Measurements from ENCODE around the gene MINDY4.

DNA sequence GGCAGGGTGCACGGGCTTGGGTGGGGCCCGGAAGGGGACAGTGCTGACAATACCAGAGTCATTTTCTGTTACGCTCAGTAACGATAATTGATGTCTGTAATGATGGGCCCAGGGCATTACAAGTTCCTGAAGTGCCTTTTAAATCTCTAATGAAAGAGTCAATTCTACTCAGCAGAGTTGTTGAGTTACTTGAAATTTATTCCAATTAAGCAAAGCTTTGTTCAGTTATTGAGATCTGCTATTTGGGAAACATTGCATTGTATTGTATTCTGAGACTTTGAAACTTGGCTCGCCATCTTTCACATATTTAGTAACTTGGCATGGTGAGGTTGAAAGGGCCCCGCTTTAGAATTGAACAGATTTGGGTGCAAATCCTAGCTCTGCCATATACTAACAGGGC lies 34.7 kb downstream of the MINDY4 start:
- no peak for TF ChIP-seq CTCF (IDR thresholded peaks at IDR 0.05; ENCODE audit: low read depth, low read length, missing input control)
- no peak for TF ChIP-seq RAD21 (IDR thresholded peaks at IDR 0.05)
- no peak for TF ChIP-seq FOXA1 (IDR thresholded peaks at IDR 0.05)
- no peak for TF ChIP-seq GABPA (IDR thresholded peaks at IDR 0.05 in 1 of 2, conservative IDR thresholded peaks at IDR 0.05 in 1 of 2)
- no peak for TF ChIP-seq YY1 (IDR thresholded peaks at IDR 0.05)
- no peak for TF ChIP-seq JUND (IDR thresholded peaks at IDR 0.05)
- no peak for TF ChIP-seq TAF1 (conservative IDR thresholded peaks at IDR 0.05)
- TF ChIP-seq, protein P1, sequence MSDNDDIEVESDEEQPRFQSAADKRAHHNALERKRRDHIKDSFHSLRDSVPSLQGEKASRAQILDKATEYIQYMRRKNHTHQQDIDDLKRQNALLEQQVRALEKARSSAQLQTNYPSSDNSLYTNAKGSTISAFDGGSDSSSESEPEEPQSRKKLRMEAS (IDR thresholded peaks at IDR 0.05) = no peak
- TF ChIP-seq, protein P2, sequence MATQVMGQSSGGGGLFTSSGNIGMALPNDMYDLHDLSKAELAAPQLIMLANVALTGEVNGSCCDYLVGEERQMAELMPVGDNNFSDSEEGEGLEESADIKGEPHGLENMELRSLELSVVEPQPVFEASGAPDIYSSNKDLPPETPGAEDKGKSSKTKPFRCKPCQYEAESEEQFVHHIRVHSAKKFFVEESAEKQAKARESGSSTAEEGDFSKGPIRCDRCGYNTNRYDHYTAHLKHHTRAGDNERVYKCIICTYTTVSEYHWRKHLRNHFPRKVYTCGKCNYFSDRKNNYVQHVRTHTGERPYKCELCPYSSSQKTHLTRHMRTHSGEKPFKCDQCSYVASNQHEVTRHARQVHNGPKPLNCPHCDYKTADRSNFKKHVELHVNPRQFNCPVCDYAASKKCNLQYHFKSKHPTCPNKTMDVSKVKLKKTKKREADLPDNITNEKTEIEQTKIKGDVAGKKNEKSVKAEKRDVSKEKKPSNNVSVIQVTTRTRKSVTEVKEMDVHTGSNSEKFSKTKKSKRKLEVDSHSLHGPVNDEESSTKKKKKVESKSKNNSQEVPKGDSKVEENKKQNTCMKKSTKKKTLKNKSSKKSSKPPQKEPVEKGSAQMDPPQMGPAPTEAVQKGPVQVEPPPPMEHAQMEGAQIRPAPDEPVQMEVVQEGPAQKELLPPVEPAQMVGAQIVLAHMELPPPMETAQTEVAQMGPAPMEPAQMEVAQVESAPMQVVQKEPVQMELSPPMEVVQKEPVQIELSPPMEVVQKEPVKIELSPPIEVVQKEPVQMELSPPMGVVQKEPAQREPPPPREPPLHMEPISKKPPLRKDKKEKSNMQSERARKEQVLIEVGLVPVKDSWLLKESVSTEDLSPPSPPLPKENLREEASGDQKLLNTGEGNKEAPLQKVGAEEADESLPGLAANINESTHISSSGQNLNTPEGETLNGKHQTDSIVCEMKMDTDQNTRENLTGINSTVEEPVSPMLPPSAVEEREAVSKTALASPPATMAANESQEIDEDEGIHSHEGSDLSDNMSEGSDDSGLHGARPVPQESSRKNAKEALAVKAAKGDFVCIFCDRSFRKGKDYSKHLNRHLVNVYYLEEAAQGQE (IDR thresholded peaks at IDR 0.05) = no peak
- TF ChIP-seq SP1 (IDR thresholded peaks at IDR 0.05) = no peak
